Caki2 (cell line): Measurements from ENCODE around the gene CFAP61. TPM values are rescaled to one million over a fixed set of nuclear protein-coding genes. Genes with fewer than 3 reads are reported as not detected.
A peak's percentile ranks its signal among the peaks of the same experiment; 100 is the strongest.

ENCODE experiments used
- DNase-seq: peaks from one replicate; pipeline ENCODE4 v3.0.0-alpha.2; 2015; ENCODE audit warnings: low read depth
- in situ Hi-C: cut with HindIII; loops from 2 replicates; pipeline ENCODE4 v1.10.0; 2016; ENCODE audit warnings: low sequenced_read_pairs, low pct_unique_long_range_greater_than_20kb, mixed read lengths
- total RNA-seq: library from RNA; depleted of rRNA; stranded (reverse); fragments of >200 nt; shearing (Covaris generic); gene quantifications from 2 replicates; pipeline ENCODE4 v1.2.3, GENCODE V29; 2014; ENCODE audit warnings: low replicate concordance

The CFAP61 gene
- total RNA-seq, 1 experiment from 2014 or later: 0.07 TPM

DNA sequence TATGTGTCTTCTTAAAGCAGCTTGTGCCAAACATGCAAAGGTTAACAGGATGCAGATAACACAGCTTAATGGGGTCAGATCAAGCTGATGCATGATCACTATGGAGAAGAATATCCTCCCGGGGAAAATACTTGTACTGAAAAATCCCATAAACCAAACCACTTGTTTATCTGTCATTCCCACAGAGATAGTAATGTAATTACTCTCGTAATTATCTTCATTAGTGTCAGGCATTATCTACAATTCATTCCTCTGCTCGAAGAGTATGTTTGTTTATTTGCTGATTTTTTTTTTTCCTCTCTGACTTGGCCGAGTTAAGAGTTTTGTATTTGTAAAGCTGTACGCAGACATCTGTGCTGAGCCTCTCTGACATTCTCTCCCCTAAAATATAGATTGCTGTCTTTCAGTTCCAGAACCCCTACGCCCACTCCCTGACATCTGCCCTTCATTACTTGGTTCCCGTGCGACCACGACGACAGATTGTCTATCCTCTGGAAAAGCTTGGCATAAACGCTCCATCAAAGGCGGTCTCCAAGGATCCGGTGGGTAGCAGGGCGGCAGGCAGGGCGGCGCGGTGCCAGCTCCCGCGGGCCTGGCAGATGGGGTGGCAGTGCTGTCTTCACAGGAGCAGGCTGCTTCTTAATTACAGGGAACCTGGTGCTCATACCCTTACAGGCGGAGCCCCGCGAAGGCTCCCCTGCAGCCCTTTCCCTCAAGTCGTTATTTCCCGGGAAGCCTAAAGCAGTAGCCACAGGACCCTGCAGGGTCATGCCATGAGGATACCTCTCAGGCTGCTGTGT is 147.2 kb downstream of the CFAP61 start:
- in situ Hi-C loops: no loop called here
- DNase-seq: no peak

DNA sequence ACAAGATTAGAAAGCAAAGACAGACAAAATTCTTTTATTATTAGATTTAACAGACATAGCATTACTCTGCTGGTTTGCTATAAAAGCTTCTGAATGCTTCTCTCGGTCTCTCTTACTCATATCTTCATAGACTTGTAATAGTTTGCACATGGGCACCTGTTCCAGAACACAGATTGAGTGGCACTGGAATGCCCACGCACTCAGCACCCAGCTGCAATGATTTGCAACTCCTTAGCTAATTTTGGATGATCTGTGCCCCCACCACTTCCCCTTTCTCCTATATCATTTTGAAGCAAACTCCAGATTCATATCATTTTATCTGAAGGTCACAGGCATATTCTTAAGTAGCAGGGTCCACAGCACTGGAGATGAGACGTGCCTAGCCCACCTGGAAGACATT is 148.8 kb downstream of the CFAP61 start:
- no peak for DNase-seq
- in situ Hi-C loops: no loop called here

DNA sequence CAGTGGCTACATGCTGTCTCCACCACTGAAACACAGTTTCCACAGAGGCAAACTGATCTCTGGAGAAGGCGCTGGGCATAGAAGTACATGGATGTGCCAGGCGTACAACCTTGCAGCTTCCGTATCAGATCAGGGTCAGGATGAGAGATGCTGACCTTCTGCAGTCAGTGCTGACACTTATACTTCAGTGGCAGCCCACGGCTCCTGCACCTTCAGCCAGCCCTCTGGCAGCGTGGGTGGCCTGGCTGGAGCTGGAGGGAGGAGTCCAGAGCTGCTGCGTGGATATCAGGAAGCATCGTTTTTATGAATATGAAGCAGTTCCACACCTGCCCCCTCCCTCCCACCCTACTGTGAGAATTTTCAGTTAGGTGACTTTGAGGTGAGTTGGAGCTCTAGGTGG is 149.3 kb downstream of the CFAP61 start:
- no peak for DNase-seq
- in situ Hi-C loops: no loop called here

DNA sequence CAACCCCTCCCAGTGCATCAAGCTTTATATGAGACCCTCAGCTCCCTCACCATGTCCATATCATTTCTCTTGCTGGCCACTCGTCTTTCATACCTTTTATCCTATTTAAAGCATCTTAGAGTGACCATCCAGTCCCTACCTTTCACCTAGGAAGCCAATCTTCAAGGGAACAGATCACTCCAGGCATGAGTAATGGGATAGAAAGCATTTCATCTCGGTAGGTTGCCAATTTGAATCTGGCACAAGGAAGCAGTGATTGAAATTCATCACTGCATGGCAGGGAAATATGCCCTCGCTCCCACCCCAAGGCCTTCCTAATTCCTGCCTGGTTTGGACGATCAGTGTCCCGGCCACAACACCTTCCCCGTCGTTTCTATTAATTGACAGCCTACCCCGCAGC is 150.4 kb downstream of the CFAP61 start:
- in situ Hi-C loops: no loop called here

DNA sequence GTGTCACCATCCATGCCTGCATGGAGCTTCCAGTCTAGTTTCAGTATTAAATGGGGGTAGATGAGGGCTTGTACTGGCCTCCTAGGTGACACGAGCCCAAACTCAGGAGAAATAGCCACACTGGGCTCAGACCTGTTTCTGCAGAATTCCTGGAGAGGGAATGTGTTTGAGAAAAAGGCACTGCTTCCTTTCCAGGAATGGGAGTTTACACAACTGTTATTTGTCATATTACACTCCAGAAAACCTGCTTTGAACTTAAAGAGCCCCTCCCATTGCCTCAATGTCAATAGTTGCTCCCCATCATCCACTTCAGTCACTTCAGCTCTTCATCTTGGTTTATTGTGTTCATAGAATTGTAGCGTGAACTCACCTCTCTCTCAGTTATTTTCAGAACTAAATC is 151.5 kb downstream of the CFAP61 start:
- in situ Hi-C loops: no loop called here
- DNase-seq: no peak

More for the DNA sequence above, 150.4 kb downstream of the CFAP61 start:
- no peak for DNase-seq

DNA sequence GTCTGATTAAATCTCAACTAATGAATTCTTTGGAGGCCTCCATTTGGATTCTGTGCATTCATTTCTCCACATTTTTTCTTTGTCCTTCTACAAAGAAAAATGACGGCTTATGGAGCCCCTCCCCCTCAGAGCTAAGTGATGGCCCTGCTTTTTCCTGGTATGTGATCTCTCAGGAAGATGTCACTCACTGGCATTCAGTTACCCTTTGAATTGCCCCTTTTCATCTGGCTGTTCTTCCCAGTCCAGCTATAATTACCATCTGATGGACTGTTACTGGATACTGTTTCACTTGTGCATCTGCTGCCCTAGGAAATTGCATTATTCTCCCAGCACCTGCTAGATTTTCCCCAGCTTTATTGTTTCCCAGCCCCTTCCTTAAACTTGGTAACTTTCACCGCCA is 151.9 kb downstream of the CFAP61 start:
- in situ Hi-C loops: no loop called here
- DNase-seq: no peak

DNA sequence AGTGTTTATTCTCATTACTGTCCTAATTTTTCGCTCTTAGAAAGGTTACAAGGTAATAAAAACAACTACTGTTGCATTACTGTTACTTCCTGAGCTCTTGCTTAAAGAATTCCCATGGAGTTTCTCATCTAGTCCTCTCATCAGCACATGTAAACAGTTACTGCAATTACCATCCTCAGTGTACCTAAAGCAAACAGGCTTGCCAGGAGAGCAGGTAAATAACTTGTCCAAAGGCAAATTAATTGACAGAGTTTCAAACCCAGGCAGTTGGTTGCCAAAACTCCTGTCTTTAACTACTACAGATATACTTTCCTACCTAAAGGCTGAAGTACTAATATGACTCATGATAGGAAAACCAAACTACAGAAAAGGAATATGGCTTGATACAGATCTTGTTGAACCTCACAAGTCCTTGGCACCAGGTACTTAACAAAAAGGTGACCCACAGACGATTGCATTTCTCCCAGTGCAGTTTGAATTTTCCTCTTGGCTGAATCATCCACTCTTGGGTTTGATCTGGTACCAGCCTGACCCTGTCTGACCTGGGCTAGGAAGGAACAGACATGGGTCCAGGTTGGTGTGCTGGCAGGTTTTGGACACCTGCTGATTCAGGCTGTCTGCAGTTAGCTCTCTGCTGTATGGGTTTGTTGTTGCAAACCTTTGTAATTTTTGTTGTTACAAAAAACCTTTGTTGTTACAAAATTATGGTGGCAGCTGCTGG is 153.0 kb downstream of the CFAP61 start:
- DNase-seq: no peak
- in situ Hi-C loops: no loop called here

DNA sequence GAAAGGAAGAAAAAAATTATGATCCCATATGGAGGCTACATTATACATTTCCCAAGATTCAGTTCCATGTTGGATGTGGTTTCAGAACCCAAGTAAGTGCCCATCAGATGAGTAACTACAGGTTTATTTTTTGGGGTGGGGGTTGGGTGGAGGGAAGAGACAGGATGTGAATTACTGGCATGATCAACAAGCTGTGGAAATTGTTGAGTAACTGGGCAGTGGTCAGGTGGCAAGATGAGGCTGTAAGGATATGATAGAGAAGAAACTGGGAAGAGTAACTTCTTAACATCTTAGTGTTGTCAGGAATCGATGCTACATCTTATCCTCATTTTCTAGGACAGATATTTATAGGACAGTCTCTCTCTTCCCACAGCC is 153.5 kb downstream of the CFAP61 start:
- no peak for DNase-seq
- in situ Hi-C loops: no loop called here

DNA sequence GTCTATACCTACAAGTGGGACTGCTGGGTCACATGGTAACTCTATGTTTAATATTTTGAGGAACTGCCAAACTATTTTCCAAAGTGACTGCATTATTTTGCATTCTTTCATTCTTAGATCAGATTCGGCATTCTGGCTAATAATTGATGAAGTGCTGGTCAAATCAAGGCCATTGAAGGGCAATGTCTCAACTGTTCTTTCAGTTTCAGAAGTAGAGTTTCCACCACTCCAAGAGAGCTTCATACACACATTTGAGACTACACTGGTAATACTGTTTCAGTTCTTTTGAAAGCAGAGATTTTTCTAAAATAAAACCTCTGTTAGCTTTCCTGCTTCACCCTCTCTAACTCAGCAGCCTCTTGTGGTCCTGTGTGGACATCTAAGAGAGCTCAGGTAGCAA is 154.5 kb downstream of the CFAP61 start:
- in situ Hi-C loops: no loop called here

DNA sequence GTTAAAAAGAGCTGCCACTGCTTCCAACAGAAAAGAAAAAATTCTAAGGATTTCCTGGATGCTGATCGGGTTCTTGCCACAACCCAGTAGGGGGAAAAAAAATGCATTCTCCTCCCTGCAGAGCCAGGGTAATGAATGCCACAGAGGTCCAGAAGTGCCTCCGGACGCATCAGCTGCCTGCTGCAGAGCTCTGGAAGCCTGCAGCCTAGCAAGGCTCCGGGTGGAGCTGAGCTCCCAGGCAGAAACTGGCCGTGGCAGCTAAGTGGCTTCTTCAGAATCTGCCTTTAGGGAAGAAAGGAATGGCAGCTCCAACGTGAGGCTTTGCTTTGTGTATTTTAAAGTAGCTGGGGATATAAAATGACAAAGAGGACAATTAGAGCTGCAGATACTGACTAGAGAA is 155.0 kb downstream of the CFAP61 start:
- no peak for DNase-seq
- in situ Hi-C loops: no loop called here

More for the DNA sequence above, 154.5 kb downstream of the CFAP61 start:
- DNase-seq: no peak

DNA sequence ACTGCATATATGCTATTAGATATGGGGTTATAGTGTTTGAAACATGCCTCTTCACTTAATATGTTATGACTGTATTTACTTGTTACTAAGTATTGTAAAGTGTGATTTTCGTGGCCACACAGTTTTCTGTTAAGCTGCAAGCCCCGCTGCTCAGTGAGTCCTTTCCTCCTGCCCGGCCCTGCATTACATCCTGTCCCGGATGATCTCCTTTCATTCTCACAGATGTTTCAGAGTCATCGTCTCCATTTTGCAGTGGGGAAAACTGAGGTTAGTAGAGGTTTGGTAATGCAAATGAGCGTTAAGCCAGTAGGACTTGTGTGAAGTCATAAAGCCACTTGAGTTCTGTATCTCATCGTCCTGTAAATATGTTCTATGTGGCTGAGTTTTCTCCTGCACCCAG is 155.5 kb downstream of the CFAP61 start:
- in situ Hi-C loops: no loop called here
- no peak for DNase-seq

DNA sequence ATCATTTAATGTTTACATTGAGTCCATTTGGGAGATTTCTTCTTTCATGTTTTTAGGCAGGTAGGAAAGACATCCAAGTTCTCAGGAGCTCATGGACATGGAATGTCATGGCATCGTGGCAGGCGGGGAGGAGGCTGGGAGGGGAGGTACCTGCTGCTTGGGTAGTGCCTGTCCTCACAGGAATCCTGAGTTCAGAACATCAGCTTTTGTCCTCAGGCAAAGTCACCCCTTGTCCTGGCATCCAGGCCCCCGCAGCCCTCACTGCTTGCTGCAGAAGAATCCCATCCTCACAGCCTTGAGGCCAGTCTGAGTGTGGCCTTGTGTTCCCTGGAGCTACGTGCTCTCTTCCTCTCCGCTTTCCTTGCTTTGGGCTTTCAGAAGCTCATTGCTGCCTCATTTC is 157.4 kb downstream of the CFAP61 start:
- in situ Hi-C loops: no loop called here
- DNase-seq: no peak

DNA sequence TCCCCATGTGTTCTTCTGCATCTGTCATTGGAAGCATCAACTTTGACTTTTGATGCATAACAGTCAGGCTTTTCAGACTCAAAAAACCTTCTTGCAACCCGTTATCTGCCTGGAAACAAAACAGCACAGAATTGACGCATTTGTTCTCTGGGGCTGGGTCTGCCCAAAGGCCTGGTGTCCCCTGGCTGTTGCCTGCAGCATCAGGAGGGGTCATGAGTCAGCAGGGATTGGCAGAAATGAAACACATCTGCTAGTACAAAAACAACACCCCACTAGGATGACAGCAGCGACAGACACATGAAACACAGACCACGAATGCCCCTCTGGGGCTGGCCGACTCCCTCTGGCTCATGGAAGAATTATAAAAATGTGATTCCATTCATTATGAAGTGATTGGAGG is 158.0 kb downstream of the CFAP61 start:
- in situ Hi-C loops: no loop called here
- no peak for DNase-seq

DNA sequence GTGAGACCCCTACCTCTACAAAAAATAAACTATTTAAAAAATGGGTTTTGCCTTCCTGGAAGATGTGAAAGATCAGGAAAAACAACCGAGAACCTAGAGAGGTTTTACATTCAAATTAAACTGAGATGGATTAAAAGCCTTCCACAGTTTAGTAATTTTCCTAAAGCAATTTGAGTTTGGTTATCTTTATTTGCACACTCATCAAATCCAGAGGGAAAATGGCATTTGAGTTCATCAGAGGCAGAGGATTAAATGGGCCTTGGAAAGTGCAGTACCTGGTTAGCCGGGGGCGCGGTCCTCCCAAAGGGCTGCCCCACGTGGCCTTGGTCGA is 158.6 kb downstream of the CFAP61 start:
- no peak for DNase-seq
- in situ Hi-C loops: no loop called here

DNA sequence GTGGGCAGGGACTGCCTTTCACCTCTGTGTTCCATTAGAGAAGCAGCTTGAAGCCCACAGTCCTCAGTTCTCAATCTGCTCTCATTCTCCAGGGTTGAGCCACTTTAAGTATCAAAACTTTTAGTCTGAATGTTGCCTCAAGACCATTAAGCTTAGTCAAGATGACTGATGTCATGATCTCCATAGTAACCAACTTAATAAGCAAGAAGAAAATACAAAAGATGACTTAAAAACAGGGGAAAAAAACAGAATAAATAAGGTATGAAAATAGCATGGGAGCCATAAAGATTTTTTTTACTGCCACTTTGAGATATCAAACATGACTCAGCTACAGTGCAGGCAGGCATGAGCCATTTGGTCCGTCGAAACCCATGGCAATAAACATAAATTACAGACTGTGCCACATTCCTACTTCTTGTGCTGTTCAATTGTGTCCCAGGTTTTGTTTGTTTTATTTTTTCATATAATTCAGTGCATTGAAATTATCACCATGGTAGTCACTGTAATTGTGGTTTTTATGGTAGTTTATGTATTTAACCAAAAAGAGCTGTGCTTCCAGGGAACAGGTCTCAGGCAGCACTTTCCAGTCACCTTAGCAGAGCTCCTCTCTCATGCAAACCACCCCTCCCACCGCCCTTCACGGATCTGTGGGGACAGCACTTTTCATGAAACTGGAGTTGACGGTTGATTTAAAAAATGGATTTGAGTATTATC is 159.1 kb downstream of the CFAP61 start:
- peak; percentile 39 for DNase-seq
- in situ Hi-C loops: no loop called here

DNA sequence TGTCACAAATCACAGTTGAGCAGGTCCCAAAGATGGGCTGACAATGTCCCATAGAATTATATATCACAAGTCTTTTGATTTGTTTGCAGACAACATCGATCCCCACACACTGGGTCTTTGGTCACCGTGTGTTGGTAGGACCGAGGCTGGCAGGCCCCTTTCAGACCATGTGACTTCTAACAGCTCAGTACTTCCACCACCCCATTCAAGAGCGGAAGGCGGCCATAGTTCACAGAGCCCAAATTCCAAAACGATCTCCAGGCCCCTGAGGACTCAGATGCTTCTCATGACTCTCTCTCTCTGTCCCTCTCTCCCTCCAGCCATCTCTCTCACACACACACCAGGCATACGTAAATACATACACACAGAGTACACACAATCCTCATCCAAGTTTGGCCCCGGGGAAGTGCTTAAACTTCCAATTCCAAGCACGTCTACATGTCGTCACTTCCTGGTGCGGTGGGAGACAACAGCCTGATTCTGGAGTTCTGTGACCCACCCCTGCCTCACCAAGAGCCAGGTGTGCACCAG is 159.7 kb downstream of the CFAP61 start:
- in situ Hi-C loops: no loop called here
- no peak for DNase-seq

DNA sequence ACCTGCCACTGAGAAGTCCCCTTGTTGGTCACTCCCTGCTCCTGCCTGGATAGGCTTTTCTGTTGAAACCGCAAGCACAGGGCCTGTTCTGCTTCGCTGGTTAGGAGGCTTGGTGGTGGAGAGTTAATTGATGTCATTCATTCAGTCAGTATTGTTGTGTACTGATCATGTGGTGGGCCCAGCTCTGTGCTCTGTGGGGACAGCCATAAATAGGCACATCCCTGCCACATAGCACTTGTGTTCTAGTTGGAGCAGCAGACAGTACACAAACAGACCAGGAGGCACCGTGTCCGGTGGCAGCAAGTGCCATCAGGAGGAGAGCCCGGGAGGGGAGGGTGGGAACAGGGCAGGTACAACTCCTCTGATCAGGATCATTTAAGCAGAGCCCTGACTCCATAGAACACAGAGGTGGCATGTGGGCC is 160.4 kb downstream of the CFAP61 start:
- DNase-seq: peak; percentile 6
- in situ Hi-C loops: no loop called here

DNA sequence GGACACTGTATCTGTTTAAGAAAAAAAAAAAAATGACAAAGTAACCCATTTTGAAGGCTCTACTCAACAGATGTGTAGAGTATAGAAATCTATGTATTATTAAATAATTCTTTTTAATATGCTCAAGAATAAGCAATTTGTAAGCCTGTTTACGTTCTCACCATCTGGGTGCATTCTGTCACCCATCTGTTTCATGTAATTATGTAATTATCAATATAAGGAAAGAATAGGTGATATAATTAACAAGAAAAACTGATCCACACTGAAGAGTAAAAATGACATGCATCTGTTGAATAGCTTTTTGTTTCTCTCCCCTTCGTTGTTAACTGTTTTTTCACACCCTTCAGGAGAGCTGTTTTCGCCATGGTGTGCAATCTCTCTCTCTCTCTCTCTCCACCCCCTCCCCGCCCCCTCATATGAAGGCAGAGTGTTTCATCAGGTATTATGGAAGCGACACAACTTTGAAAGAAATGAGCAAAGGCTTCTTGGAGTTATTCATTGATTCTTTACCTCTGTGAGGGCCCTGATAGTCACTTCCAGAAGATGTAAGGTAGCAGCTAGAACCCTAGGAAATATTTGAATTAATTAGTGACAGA is 161.3 kb downstream of the CFAP61 start:
- DNase-seq: no peak
- in situ Hi-C loops: no loop called here

DNA sequence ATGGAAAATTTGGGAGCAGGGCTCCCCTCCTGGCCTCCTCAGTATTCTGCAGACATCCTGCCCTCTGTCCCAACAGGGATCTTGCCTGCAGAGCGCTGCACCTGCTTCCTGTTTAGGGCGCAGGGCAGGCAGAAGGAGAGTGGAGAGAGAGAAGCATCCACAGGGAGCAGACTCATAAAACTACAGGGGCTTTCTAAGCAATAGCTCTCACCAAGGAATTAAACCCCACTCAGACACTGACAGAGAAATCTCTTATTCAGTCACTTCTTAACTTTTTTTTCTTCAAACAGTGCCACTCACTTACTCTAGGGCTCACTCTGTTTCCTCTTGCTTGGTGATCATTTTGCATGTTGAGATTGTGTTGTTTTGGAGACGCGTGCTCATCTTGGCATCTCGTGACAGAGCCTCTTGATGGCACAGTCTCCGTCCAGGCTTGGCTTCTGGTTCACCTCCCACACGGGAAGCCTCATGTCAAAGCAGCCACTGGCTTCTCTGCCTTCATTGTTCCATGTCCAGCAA is 162.5 kb downstream of the CFAP61 start:
- in situ Hi-C loops: no loop called here
- DNase-seq: no peak
